Measurements from ENCODE around the gene FMN1. TPM values are rescaled to one million over a fixed set of nuclear protein-coding genes. Genes with fewer than 3 reads are reported as not detected.

FMN1 gene
- total RNA-seq, 2 donors from 2014 or later, result 2.4 to 3.1 TPM

DNA sequence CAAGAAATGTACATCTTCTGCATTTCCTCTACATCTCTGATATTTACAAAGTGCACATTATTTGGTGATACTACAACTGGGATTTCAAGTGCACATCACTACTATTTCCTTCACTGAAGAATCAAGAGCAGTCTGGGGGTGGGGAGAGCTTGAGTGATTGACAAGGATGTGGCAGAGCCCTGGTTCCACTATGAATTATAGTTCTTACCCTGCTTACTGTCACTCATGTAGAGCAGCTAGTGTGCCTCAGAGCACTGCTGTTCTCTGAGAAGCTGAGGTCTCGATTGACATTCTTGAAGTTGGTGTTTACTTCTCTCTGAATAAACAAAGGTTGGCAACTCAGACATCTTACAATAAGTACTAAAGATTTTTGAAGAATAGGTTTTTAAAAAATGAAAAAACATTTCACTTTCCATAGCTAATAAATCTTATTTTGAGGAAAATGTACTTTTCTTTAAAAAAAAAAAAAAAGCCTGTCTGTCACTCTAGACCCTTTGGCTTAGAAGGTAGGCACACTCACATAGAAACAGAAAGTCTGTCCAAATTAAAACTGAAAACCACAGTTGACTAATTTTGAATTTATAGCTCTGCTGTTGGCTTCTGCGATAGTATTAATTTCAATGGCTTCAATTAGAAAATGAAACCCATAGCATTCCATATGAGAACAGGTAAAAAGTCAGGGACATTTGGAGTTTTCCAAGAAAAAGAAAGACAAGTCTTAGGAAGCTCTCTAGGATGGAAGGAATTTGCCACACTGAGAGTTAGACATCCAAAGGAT lies 471.2 kb downstream of the FMN1 start:
- Histone ChIP-seq H3K36me3 (no peaks in the 10 kb centered on the region), H3K4me3 (no peak overlapping the region), H3K27me3 (peaks cover 8 to 11% of the 10 kb centered on the region in 2 donors), H3K4me1 (peaks cover 0 to 11% of the 10 kb centered on the region in 2 donors), H3K27ac (no peak overlapping the region), H3K9me3 (no peaks in the 10 kb centered on the region)
- TF ChIP-seq, protein P1, sequence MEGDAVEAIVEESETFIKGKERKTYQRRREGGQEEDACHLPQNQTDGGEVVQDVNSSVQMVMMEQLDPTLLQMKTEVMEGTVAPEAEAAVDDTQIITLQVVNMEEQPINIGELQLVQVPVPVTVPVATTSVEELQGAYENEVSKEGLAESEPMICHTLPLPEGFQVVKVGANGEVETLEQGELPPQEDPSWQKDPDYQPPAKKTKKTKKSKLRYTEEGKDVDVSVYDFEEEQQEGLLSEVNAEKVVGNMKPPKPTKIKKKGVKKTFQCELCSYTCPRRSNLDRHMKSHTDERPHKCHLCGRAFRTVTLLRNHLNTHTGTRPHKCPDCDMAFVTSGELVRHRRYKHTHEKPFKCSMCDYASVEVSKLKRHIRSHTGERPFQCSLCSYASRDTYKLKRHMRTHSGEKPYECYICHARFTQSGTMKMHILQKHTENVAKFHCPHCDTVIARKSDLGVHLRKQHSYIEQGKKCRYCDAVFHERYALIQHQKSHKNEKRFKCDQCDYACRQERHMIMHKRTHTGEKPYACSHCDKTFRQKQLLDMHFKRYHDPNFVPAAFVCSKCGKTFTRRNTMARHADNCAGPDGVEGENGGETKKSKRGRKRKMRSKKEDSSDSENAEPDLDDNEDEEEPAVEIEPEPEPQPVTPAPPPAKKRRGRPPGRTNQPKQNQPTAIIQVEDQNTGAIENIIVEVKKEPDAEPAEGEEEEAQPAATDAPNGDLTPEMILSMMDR (IDR thresholded peaks at IDR 0.05), result no peak
- no peak for DNase-seq (ENCODE audit: low spot score)

DNA sequence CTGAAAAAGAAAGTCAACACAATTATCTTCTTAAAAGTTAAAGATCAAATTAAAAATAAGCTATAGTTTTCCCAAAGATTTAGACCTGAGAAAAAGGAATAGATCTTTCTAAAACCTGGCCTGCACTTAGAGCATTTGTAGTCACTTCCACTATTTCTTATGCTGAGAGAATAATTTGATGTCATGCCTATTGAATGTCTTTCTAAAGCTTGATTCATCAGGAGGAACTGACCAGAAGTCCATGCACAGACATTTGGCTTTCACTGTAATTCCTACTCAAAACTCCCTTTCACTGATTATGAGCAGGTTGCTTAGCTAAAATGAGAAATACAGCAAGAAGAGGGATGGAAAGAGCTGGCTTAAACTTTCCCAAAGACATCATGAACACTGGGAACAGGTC lies 472.4 kb downstream of the FMN1 start:
- no peak for DNase-seq (ENCODE audit: low spot score)
- peaks cover 0 to 23% of the 10 kb centered on the region in 2 donors for H3K4me1 ChIP-seq
- no peaks in the 10 kb centered on the region for H3K9me3 ChIP-seq
- H3K27ac ChIP-seq, result no peak overlapping the region
- no peaks in the 10 kb centered on the region for H3K36me3 ChIP-seq
- TF ChIP-seq, protein P1 (IDR thresholded peaks at IDR 0.05), result no peak
- peaks cover 15 to 19% of the 10 kb centered on the region in 2 donors for H3K27me3 ChIP-seq
- no peak overlapping the region for H3K4me3 ChIP-seq

DNA sequence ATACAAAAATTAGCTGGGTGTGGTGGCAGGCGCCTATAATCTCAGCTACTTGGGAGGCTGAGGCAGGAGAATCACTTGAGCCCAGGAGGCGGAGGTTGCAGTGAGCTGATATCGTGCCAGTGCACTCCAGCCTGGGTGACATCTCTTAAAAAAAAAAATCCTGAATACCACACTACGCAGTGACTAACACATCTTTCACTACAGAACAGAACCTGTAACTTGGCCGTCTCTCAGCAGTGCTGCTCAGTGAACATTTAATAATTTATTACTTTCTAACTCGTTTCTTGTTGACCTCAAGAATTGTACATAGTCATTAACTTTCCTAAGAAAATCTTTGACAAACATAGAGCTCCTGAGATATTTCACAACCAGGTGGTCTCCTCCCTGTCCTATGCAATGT lies 472.9 kb downstream of the FMN1 start:
- peaks cover 16 to 20% of the 10 kb centered on the region in 2 donors for H3K27me3 ChIP-seq
- TF ChIP-seq, protein P1 (IDR thresholded peaks at IDR 0.05), result no peak
- no peak overlapping the region for H3K27ac ChIP-seq
- H3K9me3 ChIP-seq, result no peaks in the 10 kb centered on the region
- peaks cover 0 to 23% of the 10 kb centered on the region in 2 donors for H3K4me1 ChIP-seq
- H3K4me3 ChIP-seq, result no peak overlapping the region
- no peak for DNase-seq (ENCODE audit: low spot score)
- H3K36me3 ChIP-seq, result no peaks in the 10 kb centered on the region

DNA sequence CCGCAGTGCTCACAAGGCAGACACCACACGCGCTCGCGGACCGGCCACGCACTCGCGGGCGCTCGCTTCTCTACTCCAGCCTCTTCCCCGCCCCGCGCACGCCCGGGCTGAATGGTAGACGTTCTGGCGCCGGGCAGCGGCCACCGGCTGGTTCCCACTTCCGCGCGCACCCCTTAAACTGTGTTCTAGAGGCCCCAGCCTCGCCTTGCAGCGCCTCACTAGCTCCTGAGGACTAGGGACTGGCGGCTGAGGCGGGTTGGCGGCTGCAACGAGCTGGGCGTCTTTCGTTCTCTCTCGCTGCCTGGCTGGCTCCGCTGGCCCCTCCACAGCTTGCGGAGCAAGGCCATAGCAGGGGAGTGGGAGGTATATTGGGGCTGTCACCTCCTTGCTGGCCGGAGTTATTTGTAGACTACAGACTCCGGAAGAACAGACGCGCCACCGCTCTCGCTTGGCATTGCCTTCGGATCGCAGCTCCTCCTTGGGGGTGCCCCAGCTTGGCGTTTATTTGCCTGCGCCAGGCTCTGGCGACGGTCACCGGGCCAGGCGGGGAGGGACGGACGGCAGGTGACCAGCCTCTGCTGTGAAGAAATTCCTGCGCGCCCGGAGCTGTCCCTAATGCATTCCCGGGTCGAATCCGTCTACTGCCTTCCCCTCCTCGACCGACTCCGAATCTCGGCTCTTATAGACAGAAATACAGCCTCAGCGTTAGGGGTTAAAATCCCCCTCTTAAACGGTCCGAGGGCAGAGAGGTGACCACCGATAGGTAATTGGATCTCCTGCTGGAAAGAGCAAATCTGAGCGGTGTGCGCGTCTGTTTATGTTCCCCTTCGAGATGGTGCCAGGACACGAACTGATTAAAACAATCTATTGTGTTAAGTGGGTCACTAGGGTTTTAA lies 475.4 kb downstream of the FMN1 start:
- peaks cover 0 to 23% of the 10 kb centered on the region in 2 donors for H3K4me1 ChIP-seq
- DNase-seq (ENCODE audit: low spot score), result no peak
- H3K27me3 ChIP-seq, result peaks cover 23 to 29% of the 10 kb centered on the region in 2 donors
- TF ChIP-seq, protein P1 (IDR thresholded peaks at IDR 0.05), result no peak
- H3K4me3 ChIP-seq, result peak overlapping the region in 1 of 2 donors; percentile 19
- H3K36me3 ChIP-seq, result no peaks in the 10 kb centered on the region
- no peaks in the 10 kb centered on the region for H3K9me3 ChIP-seq
- H3K27ac ChIP-seq, result no peak overlapping the region

DNA sequence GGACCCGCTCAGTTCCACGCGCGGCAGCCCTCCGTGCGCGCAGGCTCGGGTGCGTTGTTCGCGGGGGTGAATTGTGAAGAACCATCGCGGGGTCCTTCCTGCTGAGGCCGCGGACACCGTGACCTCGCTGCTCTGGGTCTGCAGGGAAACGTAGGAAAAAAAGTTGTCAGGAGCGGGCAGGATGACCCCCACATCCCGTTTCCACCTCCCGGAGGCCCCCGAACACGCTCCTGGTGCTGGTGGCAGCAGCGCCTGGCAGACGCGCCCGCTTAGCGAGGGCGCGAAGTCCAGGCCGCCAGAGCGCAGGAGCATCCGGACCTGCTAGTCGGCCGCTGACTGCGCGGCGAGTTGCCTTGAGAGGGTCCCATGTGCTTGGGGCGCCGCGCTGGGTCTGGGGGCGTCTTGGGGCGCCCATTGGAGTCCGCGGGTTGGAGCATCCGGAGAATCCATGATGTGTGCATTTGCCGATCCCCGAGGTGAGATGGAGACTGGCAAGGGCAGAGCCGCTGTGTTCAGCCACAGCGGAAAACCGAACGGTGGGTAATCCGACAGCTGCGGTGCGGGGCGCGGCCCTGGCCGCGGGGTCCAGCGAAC lies 476.2 kb downstream of the FMN1 start:
- H3K9me3 ChIP-seq, result no peaks in the 10 kb centered on the region
- H3K4me1 ChIP-seq, result peaks cover 0 to 23% of the 10 kb centered on the region in 2 donors
- peak overlapping the region in 1 of 2 donors; percentile 32 for H3K4me3 ChIP-seq
- H3K36me3 ChIP-seq, result no peaks in the 10 kb centered on the region
- TF ChIP-seq, protein P1 (IDR thresholded peaks at IDR 0.05), result no peak
- H3K27me3 ChIP-seq, result peaks cover 23 to 29% of the 10 kb centered on the region in 2 donors
- no peak overlapping the region for H3K27ac ChIP-seq
- DNase-seq (ENCODE audit: low spot score), result no peak

Measured in right atrium auricular region (tissue), 2 donors.